Hematopoietic multipotent progenitor cell treated with erythropoietin and hydrocortisone succinate and interleukin-3 and kit ligand, for 17 days (in vitro differentiated cells): ENCODE measurements around the gene ACP1.

ENCODE experiments used
- DNase-seq: peaks from one replicate; pipeline ENCODE4 v3.0.0-alpha.2; 2015; ENCODE audit warnings: low spot score

The ACP1 gene

GRCh38 chr2:280650-281110, 15.9 kb downstream of the ACP1 start:
- DNase-seq = no peak

DNA sequence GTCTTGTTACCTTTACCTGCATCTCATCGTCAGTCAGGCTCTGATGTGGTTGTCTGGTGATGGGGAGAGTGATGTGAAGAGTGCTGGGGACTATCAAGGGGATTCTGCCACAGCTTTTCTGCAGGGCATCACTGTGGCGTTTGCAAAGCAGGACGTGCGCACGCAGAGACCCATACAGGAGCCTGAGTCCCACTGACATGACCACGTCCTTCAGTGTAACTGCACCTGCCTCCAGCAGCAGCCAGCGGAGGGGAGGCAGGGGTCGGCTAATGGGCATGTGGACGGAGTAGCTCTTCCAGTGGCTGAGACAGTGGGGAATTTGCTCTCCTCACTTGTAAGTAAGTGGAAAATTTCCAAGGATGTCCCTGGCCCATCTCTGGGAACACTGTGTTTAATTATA, 16.6 kb downstream of the ACP1 start:
- no peak for DNase-seq

GRCh38 chr2:282371-283263, 17.9 kb downstream of the ACP1 start:
- DNase-seq = no peak

- no peak for DNase-seq
Measured at GRCh38 chr2:283996-284794, 19.4 kb downstream of the ACP1 start.

GRCh38 chr2:284896-285492, 20.2 kb downstream of the ACP1 start:
- DNase-seq = no peak

GRCh38 chr2:285531-285930, 20.8 kb downstream of the ACP1 start:
- DNase-seq = no peak

DNA sequence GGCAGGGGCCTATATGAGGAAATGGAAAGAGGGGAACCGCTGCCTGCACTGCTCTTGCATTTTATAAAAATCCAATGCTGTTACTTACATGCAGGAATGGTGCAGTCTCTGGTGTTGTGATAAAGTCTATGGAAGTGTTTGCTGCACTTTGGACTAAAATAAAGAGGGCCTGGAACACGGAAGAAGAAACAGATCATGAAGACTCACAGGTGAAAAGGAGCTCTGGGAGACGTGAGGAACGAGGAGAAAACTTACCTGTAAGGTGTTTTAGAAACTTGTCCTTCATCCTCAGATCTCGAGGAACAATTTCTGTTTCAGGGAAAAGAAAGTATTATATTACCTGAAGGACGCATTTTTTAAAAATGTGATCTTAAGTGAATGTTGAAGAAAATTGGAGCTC, 21.3 kb downstream of the ACP1 start:
- DNase-seq = no peak

- no peak for DNase-seq
Measured at GRCh38 chr2:286774-287392, 22.1 kb downstream of the ACP1 start.

GRCh38 chr2:287471-287885, 22.7 kb downstream of the ACP1 start:
- DNase-seq = no peak

DNA sequence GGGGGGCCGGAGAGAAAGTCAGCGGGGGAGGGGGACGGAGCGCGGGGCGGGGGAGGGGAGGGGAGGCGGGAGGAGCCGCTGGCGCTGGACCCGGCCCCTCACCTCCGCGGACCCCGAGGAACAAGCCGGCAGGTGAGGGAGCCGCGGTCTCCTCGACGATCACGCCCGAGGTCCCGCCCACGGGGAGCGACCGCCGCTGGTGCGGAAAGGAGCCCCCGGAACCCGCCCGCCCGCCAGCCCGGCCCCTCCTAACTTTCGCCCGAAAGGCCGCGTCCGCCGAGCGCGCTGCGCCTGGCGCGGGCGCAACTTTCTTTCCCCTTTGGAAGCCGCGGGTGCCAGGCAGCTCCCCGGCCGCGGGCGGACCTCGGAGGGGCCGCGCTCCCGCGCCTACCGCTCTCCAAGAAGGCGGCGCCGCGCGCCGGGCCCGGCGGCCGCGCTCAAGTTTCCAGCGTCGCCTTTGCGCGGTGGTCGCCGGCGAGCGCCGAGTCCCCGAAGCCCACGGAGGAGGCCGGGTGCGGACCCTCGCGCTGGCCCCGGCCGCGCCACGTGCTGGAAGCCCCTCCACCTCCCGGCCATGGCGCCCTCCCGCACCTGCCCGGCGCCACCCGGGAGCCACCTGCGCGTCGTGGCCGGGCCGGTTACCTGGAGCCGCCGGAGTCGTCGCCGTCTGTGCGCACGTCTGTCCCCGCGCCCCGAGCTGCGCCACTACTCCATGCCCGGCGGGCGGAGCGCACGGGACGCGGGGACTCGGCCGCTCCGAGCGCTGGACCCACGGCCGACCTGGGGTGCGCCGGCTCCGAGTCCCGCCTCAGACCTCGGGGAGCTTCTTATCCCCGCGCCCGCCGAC, 23.4 kb downstream of the ACP1 start, which contains the start of gene ALKAL2:
Gene ALKAL2, minus strand, starts transcription at position 181 of the 847 bp plus-strand sequence. CDS start 256 bp downstream, outside the sequence.
- DNase-seq = no peak

DNA sequence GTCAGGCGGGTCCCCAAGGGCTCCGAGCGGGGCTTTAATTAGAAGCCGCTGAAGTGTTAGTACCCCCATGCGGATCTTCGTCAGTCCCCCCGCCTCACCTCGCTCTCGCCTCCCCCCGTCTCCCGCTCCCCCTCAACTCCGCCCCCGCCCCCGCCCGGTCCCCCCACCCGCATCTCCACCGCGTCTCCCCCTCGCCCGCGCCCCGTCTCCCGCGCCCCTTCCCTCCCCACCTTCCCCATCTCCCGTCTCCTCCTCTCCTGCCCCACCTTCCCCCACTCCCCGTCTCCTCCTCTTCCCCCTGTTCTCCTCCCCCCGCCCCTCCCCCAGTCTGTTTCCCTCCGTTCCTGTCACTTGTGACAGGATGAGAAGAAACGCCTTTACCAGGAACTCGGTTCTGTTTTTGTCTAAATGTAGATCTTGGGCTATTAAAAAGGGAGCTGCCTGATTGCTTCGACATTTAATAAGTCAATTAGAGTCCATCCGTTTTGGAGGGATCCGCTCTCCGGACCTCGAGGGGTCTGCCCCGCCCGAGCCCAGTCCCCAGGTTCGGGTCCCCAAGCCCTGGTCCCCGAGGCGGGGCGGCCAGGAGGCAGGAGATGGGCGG, 24.1 kb downstream of the ACP1 start:
- no peak for DNase-seq

- no peak for DNase-seq
Measured at GRCh38 chr2:289362-290089, 24.8 kb downstream of the ACP1 start.

GRCh38 chr2:290090-290722, 25.5 kb downstream of the ACP1 start:
- DNase-seq = peak; percentile 69

- no peak for DNase-seq
Measured at GRCh38 chr2:295090-295489, 30.3 kb downstream of the ACP1 start.

DNA sequence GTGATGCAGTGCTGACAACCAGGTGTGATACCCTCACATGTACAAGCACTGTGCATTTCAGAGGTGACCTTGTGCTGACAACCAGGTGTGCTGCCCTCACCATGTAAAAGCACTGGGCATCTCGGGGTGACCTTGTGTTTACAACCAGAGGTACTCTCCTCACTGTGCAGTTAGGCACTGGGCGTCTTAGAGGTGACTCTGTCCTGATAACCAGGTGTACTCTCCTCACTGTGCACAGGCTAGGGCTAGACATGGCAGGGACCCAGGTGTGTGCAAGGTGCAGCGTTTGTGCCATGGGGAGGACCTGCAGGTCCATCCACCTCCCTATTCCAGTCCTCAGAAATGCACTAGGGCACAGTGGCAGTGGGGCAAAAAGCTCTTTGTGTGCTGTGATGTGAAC, 31.6 kb downstream of the ACP1 start:
- no peak for DNase-seq

GRCh38 chr2:305366-305765, 40.6 kb downstream of the ACP1 start:
- no peak for DNase-seq

DNA sequence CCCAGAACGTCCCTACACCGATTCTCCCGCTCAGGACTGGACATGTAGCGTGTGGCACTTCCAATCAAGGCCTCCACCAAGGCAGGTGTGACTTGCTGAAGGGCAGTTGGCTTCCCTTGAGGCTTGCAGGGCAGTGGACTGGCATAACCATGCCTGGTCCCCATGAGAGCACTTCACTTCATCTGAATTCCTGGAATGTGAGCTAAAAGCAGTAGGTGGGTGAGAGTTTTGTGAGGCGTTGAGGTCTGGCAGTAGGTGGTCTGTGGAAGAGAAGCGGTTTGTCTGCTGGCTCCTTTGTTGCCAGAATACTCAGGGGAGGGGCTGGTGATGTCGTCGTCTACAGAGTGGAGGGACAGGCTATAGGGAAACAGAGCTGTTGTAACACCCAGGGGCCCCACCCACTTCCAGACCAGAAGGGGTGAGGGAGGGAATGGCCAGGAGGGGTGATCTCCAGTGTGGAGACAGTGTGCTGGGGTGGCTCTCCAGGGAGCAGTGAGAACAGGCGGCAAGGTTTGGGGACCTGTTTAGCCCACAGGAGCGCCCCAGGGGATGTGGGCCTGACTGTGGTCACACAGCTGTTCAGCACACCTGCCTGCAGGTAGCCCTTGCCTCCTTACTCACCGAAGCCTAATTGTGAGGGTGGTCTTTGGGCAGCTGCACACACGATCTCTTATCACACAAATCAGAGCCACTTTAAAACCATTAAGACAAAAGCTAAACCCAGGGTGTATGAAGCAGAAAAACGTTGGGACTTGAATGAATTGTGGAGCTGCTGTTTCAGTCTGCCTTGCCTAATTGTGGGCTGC, 44.6 kb downstream of the ACP1 start:
- DNase-seq = no peak

DNA sequence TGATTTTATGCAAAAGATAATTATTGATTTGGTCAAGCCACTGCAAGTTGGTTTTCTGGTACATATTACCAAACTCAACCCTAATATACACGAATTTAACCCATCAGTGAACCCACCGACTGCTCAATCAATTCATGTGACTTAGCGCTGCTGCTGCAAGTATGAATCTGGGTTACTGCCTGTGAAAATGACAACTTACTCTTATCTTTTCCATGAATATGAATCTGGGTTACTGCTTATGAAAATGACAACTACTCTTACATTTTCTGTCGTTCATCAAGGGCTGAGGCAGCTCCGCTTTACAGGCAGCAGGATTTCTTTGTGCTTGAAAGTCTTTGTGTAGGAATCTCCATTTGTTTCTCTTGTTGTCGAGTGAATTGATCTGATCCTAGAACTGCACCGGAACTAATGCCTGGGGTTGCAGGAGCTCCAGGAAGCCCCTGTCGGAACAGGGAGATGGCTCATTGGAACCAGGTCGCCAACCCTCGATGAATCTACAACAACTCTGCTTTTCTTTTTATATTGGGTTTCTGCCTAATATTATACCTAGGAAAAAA, 45.3 kb downstream of the ACP1 start:
- DNase-seq = no peak
